Stimulated activated CD8-positive, alpha-beta memory T cell treated with anti-CD3 and anti-CD28 coated beads, Interleukin-7, amount 100 ng/mL, for 1 hour (primary cell): ENCODE measurements around the gene FSHB.
"Not testable (repeated sequence)": the region's sequence is repeated elsewhere in the genome, so short reads cannot be mapped to it uniquely, and the experiment has no call there.

Source experiments
- DNase-seq, 2 donors: peaks; one replicate each; pipeline ENCODE4 v3.0.0-alpha.2; 2020; ENCODE audit warnings: low read depth in 2 of 2

FSHB gene

DNA sequence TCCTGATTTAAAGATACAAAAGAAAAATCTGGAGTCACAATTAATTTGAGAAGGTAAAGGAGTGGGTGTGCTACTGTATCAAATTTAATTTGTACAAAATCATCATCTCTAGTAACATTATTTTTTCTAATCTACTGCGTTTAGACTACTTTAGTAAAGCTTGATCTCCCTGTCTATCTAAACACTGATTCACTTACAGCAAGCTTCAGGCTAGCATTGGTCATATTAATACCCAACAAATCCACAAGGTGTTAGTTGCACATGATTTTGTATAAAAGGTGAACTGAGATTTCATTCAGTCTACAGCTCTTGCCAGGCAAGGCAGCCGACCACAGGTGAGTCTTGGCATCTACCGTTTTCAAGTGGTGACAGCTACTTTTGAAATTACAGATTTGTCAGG, at the start of gene FSHB:
TSS of gene FSHB (plus strand) at position 301 of the 400 bp plus-strand sequence. CDS start 889 bp downstream, outside the sequence.
- no peak for DNase-seq

DNA sequence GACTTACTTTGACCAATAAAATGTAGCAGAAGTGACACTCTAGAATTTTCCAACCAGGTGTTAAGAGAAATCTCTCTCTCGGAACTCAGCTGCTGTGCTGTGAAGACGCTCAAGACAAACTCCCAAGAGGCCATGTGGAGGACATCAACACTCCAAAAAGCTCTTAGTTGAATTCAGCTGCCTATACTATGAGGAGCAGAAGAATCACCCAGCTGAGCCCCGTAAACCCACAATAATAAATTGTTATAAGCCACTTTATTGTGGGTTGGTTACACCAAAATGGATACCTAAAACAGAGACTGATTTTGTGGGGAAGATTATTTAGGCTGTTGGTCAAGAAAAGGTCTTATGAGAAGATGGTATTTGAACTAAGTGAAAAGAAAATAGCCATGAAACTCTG, 44.1 kb upstream of the FSHB start:
- DNase-seq = no peak

- DNase-seq = no peak
Observed at GRCh38 chr11:30192620-30193019, 38.2 kb upstream of the FSHB start.

DNA sequence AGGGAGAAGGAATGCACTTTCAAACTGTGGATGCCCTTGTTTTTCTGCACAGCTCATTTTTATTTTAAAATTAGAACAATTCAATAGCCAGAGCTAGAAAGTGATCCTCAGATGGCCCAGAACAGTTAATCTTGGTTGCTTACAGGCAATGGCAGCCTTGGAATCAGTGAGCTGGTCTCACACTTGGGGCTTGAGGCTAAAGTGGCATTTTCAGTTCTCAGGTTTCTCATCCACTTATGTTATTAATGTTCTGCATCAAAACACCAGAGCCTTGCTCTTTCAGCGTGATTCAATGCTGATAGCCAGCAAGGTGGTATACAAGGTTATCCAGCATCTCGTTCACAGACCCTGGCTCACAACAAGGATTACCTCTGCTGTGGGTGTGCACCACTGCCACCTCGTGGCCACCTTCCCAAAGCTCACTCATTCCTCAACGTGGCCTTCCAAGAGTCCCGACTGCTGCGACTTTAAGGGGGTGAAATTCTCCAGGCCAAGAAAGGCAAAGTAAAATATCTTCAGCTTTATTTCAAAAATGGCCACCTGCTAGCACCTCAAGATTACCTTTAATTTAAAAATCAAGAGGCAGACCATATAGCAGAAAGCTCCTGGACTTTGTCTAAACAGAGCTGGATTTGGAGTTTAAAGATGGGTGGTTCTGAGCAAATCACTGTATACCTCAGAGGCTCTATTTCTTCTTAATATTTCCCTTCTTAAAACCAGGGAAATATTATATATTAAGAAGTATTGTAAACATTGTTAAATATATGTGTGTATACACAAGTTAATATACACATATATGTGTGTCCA, 34.2 kb upstream of the FSHB start:
- no peak for DNase-seq

DNA sequence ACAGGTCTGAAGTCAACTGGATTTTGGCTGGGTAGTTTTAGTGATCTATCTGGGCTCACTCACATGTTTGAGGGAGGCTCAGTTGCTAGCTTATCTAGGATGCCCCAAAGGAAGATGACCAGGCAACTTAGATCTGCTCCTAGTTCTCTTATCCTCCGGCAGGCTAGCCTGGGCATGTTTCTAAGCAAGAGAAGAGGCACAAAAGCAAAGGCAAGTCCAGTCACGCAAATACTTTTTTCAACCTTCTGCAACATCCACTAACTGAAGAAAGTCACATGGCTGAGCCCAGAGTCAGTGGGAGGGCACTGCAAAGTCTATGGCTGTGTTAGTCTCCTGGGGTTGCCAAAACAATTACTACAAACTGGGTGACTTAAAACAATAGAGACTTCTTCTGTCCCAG, 32.9 kb upstream of the FSHB start:
- DNase-seq = no peak

- not testable (repeated sequence) for DNase-seq
Observed at GRCh38 chr11:30202989-30203388, 27.8 kb upstream of the FSHB start.

- DNase-seq = no peak
Observed at GRCh38 chr11:30203850-30204249, 27.0 kb upstream of the FSHB start.

GRCh38 chr11:30206249-30206996, 24.4 kb upstream of the FSHB start:
- no peak for DNase-seq

DNA sequence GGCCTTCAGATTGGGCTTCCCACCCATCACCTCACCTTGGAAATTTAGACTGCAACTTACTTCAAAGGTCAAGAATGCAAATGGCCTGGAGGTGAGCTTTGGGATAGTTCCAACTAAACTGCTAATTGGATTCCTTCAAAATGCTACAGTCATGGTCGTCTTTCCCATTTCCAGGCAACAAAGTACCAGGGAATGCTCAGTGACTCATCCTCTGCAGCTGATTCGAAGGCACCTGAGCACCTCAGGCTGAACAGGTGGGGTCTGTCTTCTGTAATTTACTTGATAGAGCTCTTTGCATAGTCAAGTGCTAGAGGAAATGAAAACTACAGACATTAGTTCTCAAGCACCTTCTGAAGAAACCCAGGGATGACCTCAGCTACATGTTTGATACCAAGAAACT, 20.5 kb upstream of the FSHB start:
- DNase-seq = no peak

DNA sequence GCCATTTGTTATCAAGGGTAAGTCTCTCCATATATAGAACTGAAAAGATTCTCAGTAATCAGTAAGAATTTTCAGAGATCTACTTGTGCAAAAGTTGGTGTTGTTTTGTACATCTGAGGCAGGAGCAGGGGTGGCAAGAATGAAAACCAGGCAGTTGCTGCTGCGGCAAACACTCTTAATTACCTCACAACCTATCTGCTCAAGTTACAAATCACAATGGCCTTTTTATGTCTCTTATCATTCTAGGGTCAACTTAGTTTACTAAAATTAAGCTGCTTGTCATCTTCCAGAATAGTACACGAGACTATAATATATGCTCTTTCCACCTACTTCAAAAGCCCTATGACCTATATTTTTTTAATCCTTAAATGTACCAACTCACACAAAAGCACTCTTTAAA, 14.3 kb upstream of the FSHB start:
- DNase-seq = no peak

DNA sequence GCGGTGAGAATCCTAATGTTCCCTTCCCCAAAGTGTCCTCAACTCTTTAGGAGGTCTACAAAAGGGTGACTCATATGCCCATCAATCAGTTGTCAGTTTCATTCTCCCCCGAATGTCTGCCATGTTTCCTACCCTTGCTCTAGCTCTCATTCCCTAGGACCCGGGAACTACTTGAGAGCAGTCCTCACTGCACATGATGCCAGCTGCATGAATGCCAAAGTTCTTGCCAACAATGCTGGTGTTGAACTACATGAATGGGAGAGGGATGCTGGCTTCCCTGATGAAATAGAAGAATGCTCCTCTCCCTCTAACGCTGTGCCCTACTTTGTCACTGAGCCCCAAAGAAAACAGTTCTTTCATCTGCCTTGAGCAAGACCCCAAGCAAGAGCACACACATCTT, 12.5 kb upstream of the FSHB start:
- no peak for DNase-seq

GRCh38 chr11:30225642-30226041, 5.2 kb upstream of the FSHB start:
- DNase-seq = no peak

GRCh38 chr11:30228323-30228884, 2.4 kb upstream of the FSHB start:
- no peak for DNase-seq

- no peak for DNase-seq
Observed at GRCh38 chr11:30239025-30239424, 8.2 kb downstream of the FSHB start.

DNA sequence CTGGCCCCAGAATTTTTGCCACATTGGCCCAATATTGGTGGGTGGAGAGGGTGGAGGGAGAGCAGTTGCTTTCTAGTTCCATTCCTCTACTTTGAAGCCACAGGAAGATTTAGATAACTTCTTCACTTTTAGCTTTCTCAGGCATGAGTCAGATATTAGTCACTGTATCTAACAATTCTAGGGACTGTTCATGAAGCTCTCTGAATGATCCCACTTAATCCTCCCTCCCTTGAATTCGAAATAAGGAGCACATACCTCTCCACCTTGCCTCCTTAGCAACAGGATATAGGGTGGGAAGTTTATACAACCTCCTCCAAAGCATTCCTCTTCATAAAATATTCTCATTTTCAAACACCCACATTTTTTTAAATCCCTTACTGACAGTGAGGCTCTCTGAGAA, 13.5 kb downstream of the FSHB start:
- no peak for DNase-seq

DNA sequence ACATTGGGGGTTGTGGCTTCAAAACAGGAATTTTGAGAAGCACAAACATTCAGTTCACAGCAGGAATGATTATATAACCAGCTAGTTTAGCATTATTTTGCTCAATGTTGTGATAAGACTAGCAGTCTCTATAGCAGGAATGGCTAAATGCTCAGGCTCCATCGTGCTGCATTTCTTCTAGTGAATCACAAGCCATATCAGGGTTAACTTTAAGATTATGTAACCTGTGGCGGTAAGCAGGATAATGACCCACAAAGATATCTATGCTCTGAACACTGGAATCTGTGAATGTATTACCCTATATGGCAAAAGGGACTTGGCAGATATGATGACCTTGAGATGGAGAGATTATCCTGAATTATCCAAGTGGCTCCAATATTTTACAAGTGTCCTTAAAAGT, 14.8 kb downstream of the FSHB start:
- no peak for DNase-seq

GRCh38 chr11:30254307-30255298, 23.8 kb downstream of the FSHB start:
- no peak for DNase-seq

GRCh38 chr11:30255637-30256036, 24.8 kb downstream of the FSHB start:
- DNase-seq = no peak

DNA sequence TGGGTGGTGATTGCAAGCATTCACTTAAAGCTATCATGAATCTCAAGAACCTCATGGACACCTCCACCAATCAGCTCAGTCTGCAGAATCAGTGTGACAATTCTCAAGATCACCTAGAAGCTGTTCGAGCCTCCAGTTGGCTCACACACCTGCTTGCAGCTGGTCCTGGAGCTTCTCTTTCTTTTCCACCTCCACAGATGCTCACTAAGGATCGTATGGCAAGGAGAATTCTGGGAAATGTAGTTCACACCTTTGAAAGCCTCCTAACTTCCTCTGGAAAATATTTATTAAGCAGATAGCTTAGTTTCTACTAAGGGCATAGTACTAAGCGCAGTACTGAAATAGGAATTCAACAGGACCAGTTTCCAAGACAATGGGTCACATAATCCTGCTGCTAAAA, 26.2 kb downstream of the FSHB start:
- DNase-seq = no peak

GRCh38 chr11:30258679-30259078, 27.9 kb downstream of the FSHB start:
- DNase-seq = no peak

GRCh38 chr11:30260813-30261212, 30.0 kb downstream of the FSHB start:
- DNase-seq = no peak

DNA sequence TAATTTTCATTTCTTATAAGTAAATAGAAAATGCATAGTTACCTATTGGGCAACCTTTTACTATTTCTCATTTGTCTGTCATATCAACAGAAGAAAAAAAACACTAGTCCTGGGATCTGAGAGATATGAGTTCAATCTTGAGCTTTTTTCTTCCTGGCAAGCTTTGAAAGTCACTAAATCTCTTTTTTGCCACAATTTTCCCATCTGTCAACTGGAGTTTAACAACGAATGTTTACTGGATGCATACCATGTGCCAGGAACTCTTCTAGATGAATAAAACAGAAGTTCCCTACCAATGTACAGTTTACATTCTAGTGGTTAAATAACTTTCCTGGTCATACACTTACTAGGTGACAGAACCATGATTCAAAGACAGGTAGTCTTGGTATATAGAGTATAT, 31.0 kb downstream of the FSHB start:
- DNase-seq = no peak
